GM19467 (cell line): ENCODE results near the gene BRF1.

Source experiments
- ATAC-seq: cut with Tn5 transposase; IDR thresholded peaks from one replicate; pipeline ENCODE4 v1.9.1; 2021; ENCODE audit warnings: mild to moderate bottlenecking, moderate library complexity; ENCODE audit not compliant: unreplicated experiment

Gene BRF1

DNA sequence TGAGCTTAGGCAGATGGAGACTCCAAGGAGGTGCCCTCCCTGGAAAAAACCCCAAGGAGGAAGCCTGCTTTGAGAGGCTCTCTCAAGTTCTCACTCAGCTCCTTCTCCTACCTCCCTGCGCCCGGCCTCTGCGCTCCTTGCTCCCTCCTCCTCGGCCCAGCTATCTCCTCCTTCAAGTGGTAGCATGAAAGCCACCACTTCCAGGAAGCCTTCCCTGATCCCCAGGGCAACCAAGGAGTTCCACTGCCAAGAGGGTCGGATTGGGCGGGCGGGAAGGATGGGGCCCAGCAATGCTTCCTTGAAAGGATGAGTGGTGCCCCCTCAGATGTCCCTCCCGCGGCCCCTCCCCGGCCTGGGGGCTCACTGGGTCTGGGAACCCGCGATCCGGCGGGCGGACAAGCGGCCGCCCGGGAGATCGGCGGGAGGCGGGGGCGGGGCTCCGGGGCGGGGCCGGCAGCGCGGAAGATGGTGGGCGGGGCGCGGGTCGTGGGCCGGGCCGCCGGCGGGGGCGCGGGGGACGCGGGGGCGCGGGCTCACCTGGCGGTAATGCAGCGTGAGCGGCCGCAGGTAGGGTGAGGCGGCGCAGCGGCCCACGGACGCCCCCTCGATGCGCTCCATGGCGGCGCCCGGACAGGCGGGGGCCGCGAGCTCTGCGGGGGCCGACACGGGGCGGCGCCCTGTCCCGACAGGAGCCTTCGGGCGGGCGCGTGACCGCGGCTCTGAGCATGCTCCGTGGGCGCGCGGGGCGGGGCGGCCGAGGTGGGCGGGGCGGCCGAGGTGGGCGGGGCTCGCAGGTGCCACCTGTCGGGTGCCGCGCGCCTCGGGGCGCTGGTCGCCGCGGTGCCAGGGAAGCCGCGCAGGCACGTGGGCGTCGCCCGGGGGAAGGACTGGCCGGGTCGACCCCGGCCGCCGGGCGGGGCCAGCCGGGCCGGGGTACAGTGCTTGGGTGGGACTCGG lies 119.9 kb downstream of the BRF1 start, which contains the start of gene NUDT14:
NUDT14 (minus strand) TSS at position 721 of the 957 bp plus-strand sequence; CDS start at position 618, 103 bp downstream.
- ATAC-seq: peak; percentile 46

DNA sequence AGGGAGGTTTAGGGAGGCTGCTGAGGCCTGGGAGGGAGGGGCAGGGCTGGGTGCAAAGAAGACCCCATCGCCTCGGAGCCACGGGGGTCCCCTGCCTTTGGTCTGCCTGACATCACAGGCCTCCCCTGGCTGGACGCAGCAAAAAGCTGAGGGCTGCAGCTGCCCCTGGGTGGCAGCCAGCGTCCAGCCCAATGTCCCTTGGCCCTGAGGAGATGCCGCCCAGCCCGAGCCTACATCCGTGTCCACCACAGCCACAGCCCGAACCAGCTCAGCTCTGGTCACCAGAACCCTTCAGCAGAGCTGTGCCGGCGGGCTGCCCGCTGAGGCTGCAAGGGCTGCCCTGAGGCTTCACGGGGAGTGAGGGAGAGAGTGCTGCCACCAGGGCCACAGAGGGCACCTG lies 121.6 kb downstream of the BRF1 start:
- no peak for ATAC-seq

DNA sequence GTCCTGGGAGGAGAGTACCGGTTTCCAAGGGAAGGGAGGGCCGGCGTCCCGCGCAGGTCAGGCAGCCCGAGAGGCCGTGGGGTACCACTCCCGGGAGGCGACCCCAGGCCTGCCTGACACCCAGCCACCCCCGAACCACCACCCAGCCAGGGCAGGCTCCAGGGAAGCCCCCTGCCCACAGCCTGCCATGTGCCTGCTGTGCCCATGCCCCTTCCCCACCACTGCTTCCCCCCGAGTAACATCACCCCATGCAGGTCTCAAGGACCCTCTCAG lies 122.0 kb downstream of the BRF1 start:
- no peak for ATAC-seq

DNA sequence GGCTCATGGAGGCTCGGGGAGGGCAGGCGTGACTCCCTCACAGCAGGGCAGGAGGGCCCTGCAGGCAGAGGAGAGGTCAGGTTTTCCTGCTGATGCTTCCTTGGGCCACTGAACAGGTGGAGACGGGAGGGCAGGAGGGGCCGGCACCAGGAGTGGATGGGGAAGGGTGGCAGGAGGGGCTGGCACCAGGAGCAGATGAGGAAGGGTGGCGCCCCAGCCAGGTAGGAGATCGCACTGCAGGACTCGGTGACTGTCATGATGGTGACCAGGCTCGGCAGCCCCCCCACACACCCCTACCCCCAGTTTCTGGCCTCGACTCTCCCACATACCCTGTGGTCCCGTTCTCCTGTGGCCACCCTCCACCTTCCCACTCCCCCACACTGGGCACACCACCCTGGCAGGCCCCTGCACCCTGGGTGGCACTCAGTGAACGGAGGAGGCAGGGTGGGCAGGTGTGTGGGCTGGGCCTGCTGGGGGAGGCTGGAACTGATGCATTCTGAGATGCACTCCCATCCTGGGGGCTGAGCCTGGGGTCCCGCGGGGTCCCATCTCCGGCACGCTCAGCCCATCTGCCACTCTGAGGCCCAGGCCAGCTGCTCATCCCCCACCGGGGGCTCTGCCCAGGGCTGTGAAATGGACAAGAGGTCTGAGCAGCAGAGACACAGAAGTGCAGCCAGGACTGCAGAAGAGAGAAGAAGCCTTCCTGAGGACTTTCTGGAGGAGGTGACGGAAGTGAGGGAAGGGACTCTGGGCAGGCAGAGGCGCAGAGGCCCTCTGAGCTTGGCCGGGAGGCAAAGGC lies 122.5 kb downstream of the BRF1 start:
- ATAC-seq: no peak

DNA sequence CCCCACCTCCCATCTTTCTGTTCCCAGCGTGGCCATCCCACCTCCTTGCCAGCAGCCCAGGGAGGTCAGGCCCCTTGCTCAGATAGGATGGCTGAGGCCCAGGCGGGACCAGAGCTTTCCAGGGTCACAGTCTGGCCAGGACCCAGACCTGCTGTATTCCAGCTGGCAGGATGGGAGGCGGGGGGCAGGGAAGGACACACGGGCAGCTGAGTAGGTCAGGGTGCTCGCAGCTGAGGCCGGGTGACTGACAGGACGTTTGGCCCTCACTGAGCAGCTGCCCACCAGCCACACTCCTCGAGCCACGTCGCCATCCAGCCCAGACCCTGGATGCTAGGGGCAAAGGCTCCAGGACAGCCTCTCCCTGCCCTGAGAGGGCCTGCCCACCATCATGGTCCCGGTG lies 123.7 kb downstream of the BRF1 start:
- no peak for ATAC-seq

DNA sequence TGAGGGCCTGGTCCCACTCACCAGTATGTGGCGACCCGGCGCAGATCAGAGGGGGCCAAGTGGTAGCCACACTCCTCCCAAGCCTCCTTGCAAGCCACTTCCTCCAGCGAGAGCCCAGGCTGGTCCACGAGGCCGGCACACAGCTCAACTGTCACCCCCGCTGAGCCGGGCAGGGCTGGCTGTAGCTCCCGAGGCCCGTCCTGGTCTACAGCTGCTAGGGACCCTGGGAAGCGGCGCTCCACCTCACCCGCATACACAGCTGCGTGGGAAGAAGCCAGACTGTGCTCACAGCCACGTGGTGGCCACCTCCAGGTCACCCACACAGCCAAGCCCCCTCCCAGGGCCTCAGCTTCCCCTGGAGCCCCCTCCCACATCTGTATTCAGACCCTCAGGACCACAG lies 124.3 kb downstream of the BRF1 start:
- no peak for ATAC-seq

DNA sequence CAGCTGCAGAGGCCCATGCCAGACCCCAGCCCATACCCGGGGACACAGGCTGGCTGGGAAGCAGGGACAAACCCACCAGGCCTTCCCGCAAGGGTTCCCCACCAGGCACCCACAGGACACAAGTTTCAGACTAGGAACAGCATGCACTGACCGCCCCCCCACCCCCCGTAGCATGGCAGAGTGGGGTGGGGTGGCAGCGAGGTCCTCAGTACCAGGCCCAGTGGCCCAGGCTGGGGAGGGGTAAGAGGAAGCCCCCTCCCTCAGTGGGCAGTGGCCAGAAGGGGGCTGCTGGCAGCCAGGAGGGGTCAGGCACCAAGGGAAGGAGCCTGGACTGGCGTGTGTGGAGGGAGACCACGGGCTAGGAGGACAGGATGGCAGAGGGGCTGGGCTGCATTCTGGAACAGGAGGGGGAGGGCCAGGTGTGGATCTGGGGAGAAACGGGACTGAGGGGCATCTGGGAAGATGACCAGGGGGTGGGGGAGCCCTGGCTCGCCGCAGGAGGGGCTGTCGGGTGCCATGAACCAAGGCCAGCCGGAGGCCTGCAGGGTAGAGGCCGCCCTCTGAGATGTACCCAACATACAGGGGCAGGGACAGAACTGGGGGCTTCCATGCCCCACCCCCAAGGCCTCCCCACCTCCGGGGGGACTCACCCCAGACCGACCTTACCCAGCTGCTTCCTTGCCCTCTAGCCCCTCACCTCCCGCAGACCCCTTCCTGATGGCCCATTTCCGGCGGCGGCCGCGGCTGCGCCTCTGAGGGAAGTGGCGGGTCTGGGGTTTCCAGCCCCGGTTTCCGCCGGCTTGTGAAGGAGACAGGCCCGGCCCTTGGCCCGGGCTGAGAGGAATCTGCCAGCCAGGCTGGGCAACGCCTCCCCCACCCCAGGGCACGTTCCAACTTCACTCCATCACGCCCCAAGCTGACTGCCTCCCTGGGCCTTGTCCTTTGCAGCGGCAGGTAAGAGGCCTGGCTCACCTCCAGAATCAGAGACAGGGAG lies 126.6 kb downstream of the BRF1 start:
- no peak for ATAC-seq

DNA sequence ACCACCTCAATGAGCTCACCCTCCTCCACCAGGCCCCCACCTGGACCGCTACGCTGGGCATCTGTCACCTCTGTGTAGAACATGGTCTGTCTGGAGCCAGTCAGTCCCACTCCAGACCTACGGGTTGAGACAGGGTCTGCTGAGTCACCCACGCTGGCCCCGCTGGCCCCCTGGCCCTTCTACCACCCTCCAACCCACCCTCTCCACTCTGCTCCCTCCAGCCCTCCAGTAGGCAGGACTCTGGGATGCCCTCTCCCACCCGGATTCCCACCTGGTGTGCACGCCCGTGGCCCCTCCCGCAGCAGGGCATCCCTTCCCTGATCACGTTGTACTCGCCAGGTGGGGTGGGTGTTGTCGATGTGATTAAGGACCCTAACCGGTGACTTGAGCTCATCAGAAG lies 127.7 kb downstream of the BRF1 start:
- no peak for ATAC-seq

DNA sequence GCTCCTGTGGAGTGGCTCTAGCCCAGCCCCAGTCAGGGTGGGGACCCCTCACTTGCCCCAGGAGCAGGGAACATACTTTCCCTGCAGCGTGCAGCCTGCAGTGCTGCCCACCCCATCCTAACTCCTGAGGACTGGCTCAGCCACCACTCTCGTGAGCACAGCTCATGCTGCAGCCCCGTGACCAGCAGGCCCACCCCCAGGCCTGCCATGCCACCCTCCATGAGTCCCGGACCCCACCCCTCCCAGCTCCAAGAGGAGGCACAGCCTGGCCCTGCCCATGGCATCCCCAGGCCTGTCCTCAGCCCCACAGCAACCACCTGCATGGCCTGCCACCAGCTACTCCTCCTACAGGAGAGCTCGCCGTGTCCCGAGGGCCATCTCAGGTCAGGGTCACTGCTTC lies 128.3 kb downstream of the BRF1 start:
- ATAC-seq: no peak

DNA sequence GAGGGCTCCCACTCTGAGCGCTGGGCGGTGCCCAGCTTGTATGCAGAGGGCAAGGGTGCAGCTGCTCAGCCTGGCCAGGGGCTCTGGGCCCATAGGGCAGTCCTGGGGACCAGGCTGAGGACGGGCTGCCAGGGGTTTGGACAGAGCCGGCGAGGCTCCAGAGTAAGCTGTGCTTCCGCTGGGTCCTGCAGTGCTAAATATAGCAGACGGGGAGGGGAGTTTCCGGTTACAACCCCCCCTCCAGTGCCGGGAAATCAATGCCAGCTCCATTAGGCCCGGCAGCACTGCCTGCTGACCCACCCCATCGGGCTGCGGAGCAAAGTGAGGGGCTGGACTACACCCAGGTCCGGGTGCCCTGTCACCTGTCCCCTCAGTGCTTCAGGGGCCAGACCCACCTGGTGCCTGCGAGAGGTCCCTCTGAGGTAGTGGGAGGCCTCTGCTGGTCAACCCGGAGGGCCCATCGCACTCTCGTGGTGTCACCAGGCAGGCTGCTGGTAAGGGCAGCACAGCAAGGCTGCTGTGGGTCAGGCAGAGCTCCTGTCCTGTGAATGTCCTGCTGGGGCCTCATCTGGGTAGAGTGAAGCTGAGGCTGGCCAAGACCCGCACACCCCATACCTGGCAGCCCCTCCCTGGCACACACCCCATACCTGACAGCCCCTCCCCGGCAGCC lies 129.7 kb downstream of the BRF1 start:
- no peak for ATAC-seq

DNA sequence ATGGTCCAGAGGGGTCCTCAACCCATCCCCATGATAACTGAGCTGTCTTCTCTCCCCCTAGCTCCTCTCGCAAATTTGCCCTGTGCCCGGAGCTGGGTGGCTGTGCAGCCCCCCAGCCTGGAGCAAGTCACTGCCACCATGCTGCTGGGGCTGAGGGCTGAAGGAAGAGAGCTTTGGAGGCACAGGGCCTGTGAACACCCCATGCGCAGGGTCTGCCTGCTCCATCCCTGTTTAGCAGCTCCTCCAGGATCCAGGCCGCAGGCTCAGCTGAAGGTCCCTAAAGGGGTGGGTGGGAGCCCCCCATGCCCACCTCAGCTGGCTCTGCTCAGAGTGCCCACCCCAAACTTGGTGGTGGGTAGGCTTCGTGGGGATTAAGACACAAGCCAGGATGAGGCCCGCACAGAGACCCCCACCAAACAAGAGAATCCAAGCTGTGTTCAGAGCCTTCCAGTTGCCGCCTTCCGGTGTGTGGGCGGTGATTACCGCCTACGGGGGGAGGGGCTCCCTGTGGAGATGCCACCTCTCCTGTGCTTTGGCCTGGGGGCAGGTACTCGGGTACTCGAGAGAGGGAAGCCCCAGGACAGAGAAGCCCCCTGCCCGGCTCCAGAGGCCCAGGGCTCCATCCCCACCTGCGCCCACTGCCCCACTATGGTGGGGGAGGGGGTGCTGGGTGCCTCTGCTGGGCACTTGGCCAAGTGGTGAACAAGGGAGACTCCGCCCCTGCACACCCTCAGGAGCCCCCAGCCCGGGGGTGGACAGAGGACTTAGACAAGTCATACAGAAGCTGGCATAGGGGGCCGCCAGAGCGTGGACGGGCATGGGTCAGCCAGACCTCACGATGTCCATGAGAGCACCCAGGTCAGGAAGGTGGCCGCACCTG lies 130.8 kb downstream of the BRF1 start:
- no peak for ATAC-seq

DNA sequence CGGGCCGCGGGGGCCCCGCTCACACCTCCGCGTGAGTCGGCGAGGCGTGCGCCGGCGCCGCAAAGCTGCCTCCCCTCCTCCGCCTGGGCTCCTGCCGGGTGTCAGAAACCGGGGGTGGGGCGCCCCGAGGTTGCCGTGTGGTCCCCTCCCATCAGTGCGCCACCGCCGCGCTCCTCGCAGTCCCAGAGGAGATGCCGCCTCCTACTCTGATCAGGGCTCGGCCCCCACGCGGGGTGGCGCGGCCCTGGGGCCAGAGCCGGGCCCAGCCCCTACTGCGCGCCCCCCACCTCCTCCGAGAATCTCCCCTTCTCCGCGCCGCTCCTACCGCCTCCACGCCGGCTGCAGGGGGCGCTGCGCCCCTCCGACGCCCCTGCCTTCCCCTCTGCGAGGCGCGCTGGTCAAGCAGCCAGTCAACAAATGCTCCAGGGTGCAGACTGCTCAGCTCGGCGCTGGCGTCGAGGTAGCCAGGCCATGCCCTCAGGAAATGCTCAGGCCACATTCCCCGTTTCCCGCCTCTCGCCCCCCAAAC lies 131.8 kb downstream of the BRF1 start:
- no peak for ATAC-seq

DNA sequence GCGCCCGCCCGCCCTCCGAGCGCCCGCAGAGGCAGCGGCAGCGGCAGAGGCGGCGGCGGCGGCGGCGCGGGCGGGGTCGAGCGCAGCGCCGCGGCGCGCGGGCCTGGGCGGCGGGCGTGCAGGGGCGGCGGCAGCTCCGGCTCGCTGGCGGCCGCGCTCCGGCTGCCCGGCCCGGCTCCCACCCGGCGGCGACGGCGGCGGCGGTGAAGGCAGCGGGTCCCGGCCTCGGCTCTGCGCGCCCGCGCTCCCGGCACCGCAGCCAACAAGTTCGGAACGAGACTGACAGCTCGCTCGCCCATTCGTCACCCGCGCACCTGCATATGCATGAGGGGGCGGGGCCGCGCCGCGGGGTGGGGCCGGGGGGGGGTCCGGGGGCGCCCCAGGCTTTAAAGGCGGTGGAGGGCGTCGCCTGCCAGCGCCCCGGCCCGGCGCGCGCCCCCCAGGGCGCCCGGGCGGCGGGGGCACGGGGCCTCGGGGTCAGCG lies 132.3 kb downstream of the BRF1 start, which contains the start of gene JAG2:
JAG2 (minus strand) TSS at position 281 of the 483 bp plus-strand sequence. CDS start 356 bp downstream, outside the sequence.
- no peak for ATAC-seq

DNA sequence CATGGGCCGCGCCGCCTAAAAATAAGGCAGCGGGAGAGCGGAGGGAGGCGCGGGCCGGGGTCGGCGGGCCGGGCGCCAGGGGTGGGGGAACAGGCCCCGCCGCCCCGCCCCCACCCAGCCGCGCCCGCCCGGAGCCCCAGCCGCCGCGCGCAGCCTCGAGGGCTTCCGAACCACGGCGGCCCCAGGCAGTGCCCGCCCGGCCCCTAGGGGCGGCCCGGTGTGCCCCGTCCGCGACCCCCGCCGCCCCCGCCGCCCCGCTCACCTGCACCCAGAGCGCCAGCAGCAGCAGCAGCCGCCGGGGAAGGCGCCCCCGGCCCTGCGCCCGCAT lies 132.7 kb downstream of the BRF1 start:
- no peak for ATAC-seq

DNA sequence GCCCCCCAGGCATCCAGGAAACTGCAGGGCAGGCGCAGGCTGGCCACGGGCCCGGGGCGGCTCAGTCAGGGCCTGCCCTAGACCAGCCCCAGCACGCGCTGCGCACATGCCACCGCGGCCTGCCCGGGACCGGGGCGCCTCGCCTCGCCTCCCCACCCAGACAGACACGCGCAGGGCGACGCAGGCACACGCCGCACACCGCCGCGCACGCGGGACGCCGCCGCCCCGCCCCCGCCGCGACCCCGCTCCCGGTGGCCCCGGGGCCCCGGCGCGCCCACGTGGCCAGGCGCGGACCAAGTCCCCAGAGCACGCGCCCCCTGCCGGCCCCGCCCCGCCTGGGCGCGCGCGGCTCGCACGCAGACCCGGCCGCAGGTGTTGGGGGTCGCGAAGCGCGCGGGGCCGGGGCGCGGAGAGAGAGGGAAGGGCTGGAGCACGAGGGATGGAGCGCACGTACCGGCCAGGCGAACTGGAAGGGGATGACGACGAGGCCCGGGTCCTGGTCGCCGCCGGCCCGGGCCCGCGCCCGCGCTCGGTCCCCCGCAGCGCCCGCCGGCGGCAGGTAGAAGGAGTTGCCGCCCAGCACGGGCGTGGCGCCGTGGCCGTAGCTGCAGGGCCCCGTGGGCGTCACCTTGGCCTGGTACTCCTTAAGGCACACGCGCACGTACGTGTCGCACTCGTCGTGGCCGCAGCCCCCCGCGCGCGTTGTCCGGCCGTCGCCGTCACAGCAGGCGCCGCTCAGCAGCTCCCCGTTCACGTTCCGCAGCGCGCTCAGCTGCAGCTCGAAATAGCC lies 133.3 kb downstream of the BRF1 start:
- ATAC-seq: no peak

DNA sequence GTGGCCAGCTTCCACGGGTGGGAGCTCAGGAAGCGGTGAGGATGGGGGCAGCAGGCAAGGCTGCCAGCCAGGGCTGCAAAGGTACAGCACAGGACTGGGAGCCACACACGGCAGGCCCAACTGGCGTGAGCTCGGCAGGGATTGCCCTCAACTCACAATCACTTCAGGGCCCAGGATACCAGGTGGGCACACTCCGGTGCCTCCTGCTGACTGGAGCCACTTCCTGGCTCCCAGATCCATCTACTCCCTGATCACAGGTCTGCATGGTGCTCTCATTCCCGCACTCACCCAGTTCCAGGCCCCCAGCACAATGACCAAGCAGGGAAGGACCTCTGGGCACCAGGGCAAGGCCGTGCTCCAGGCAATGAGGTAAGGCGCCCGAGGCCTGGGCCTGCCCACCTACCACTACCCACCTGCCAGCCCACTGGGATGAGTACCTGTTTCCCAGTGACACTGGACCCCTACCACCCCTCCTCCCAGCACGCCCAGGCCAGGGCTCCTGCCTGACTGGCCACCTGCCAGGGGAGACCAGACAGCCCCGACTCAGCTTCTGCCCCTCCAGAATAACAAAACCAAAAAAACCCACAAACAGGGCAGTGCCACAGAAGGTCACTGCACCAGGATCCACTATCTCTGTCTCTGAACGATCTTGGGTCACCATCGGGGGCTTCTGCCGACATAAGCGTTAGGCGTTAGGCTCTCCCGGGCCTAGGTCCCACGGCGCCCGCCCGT lies 134.1 kb downstream of the BRF1 start:
- ATAC-seq: no peak

DNA sequence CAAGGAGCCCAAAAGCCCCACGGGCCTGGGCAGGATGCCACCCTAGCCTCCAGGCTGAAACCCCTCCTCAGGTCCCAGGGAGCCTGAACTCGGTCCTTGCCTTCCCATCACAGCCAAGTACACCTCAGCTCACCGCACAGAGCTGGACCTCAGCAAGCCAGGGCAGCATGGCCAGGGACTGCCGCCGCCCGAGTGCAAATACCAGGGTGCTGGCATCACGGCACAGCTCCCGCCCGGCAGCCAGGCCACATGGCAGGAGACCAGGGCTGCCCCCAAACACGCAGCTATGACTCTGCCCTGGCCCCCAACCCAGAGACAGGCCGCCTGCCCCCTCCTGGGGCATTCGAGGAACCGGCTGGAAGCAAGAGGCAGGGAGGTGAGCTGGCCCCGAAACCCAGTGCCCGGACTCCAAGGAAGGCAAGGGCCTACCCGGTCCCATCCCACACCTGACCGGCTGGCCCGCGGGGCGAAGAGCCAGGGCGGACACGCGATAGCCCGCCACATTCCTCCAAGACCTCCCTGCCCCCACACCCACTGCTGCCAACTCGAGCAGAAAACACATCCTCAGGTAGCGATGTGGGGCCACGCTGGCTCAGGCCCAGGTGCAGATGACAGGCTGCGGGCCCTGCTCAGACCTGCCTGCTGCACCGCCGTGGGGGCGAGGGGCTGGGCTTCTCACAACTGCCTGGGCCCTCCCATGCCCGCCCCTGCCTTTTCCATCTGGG lies 134.9 kb downstream of the BRF1 start:
- no peak for ATAC-seq
